SK-N-SH treated with all-trans-retinoic acid at 6 μM for 48 hours (cell line): Measurements from ENCODE around the gene PPME1.

Experiments used
- ATAC-seq: fragments of 200-7000 bp; cut with Tn5 transposase; 3 replicates; pipeline ENCODE4 v1.9.1; 2020; ENCODE audit warnings: mild to moderate bottlenecking, moderate library complexity
- ARNTL ChIP-seq: fragments of 450-650 bp; formaldehyde crosslinking; IDR thresholded peaks from 2 replicates; pipeline ENCODE4 v1.5.0; 2020; ENCODE audit warnings: low read depth, mild to moderate bottlenecking, moderate library complexity, borderline replicate concordance
- BACH2 ChIP-seq: fragments of 250-450 bp; sonication (Bioruptor Pico); IDR thresholded peaks from 2 replicates; pipeline ENCODE4 v1.9.0; 2021; ENCODE audit warnings: mild to moderate bottlenecking, borderline replicate concordance
- CSDC2 ChIP-seq: fragments of 250-450 bp; sonication (Bioruptor Pico); IDR thresholded peaks from 2 replicates; pipeline ENCODE4 v1.5.0; 2020; ENCODE audit warnings: mild to moderate bottlenecking, moderate library complexity
- ESRRG ChIP-seq: fragments of 250-450 bp; sonication (Bioruptor Pico); IDR thresholded peaks from 2 replicates; pipeline ENCODE4 v1.6.1; 2021; ENCODE audit warnings: mild to moderate bottlenecking
- GLIS3 ChIP-seq: fragments of 250-450 bp; sonication (Bioruptor Pico); IDR thresholded peaks from 2 replicates; pipeline ENCODE4 v1.5.0; 2020; ENCODE audit warnings: mild to moderate bottlenecking, moderate library complexity
- ISL1 ChIP-seq: fragments of 250-450 bp; sonication (Bioruptor Pico); IDR thresholded peaks from 2 replicates; pipeline ENCODE4 v2.1.2; 2022; ENCODE audit warnings: mild to moderate bottlenecking, moderate library complexity
- OSR1 ChIP-seq: fragments of 250-450 bp; sonication (Bioruptor Pico); IDR thresholded peaks from 2 replicates; pipeline ENCODE4 v1.8.0; 2022; ENCODE audit warnings: moderate library complexity, mild to moderate bottlenecking, inconsistent platforms
- PPARA ChIP-seq: fragments of 250-450 bp; sonication (Bioruptor Pico); IDR thresholded peaks from 2 replicates; pipeline ENCODE4 v1.5.0; 2020; ENCODE audit warnings: mild to moderate bottlenecking, borderline replicate concordance
- RARB ChIP-seq: fragments of 250-450 bp; sonication (Bioruptor Pico); IDR thresholded peaks from 2 replicates; pipeline ENCODE4 v1.8.0; 2021; ENCODE audit warnings: mild to moderate bottlenecking, moderate library complexity
- SNAI2 ChIP-seq: fragments of 250-450 bp; sonication (Bioruptor Pico); IDR thresholded peaks from 2 replicates; pipeline ENCODE4 v1.5.0; 2020; ENCODE audit warnings: mild to moderate bottlenecking, moderate library complexity
- TCF4 ChIP-seq: fragments of 250-450 bp; sonication (Bioruptor Pico); IDR thresholded peaks from 2 replicates; pipeline ENCODE4 v1.8.0; 2021; ENCODE audit warnings: mild to moderate bottlenecking, moderate library complexity, borderline replicate concordance
- ZC3H10 ChIP-seq: fragments of 250-450 bp; sonication (Bioruptor Pico); IDR thresholded peaks from 2 replicates; pipeline ENCODE4 v1.5.1; 2021; ENCODE audit warnings: mild to moderate bottlenecking, moderate library complexity
- ZFP3 ChIP-seq: fragments of 250-450 bp; sonication (Bioruptor Pico); IDR thresholded peaks from 2 replicates; pipeline ENCODE4 v1.5.0; 2020; ENCODE audit warnings: mild to moderate bottlenecking, moderate library complexity
- ZFP30 ChIP-seq: fragments of 450-650 bp; formaldehyde crosslinking; IDR thresholded peaks from 2 replicates; pipeline ENCODE4 v1.5.0; 2022; ENCODE audit warnings: mild to moderate bottlenecking, moderate library complexity
- ZNF565 ChIP-seq: fragments of 450-650 bp; formaldehyde crosslinking; conservative IDR thresholded peaks from 2 replicates; pipeline ENCODE4 v1.5.0; 2020; ENCODE audit warnings: low read depth, mild to moderate bottlenecking, moderate library complexity
- ZNF70 ChIP-seq: fragments of 450-650 bp; formaldehyde crosslinking; IDR thresholded peaks from 2 replicates; pipeline ENCODE4 v1.5.0; 2020; ENCODE audit warnings: mild to moderate bottlenecking, moderate library complexity
- ZNF8 ChIP-seq: fragments of 450-650 bp; formaldehyde crosslinking; IDR thresholded peaks from 2 replicates; pipeline ENCODE4 v1.5.0; 2020; ENCODE audit warnings: mild to moderate bottlenecking, moderate library complexity
- TF ChIP-seq, protein P1 (sequence below): fragments of 250-450 bp; sonication (Bioruptor Pico); IDR thresholded peaks from 2 replicates; pipeline ENCODE4 v1.5.1; 2020; ENCODE audit warnings: low read depth, mild to moderate bottlenecking, moderate library complexity
- TF ChIP-seq, protein P2 (sequence below): fragments of 250-450 bp; sonication (Bioruptor Pico); IDR thresholded peaks from 2 replicates; pipeline ENCODE4 v1.8.0; 2020; ENCODE audit warnings: mild to moderate bottlenecking, moderate library complexity, borderline replicate concordance
- TF ChIP-seq, protein P3 (sequence below): fragments of 250-450 bp; sonication (Bioruptor Pico); IDR thresholded peaks from 2 replicates; pipeline ENCODE4 v1.5.0; 2020; ENCODE audit warnings: mild to moderate bottlenecking, moderate library complexity
- TF ChIP-seq, protein P4 (sequence below): fragments of 250-450 bp; sonication (Bioruptor Pico); IDR thresholded peaks from 2 replicates; pipeline ENCODE4 v1.8.0; 2021; ENCODE audit warnings: low read depth, mild to moderate bottlenecking, moderate library complexity, borderline replicate concordance
- TF ChIP-seq, protein P5 (sequence below): fragments of 250-450 bp; sonication (Bioruptor Pico); IDR thresholded peaks from 2 replicates; pipeline ENCODE4 v1.5.1; 2021; ENCODE audit warnings: mild to moderate bottlenecking, moderate library complexity

Gene PPME1

DNA sequence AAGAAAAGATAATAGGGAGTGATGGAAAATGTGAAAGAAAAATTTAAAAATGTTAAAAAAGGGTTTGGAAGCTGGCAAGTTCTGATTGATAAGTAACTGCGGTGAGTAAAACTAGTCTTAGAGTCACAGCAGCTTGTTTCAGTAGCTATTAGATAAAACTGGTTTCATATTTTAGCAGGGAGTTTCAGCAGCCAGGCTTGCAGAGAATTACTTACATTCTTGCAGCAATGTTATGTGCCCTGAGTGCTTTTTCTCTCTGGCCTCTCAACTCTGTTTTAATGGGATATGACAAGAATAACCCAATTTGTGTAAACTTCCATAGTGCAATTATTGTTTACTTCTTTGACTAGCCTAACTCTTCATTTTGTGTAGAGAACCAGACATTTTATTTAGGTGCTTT, 33.6 kb downstream of the PPME1 start:
- peak; percentile 76 for ATAC-seq
- no peak for TF ChIP-seq ZC3H10
- TF ChIP-seq, protein P1, sequence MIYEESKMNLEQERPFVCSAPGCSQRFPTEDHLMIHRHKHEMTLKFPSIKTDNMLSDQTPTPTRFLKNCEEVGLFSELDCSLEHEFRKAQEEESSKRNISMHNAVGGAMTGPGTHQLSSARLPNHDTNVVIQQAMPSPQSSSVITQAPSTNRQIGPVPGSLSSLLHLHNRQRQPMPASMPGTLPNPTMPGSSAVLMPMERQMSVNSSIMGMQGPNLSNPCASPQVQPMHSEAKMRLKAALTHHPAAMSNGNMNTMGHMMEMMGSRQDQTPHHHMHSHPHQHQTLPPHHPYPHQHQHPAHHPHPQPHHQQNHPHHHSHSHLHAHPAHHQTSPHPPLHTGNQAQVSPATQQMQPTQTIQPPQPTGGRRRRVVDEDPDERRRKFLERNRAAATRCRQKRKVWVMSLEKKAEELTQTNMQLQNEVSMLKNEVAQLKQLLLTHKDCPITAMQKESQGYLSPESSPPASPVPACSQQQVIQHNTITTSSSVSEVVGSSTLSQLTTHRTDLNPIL (CRISPR knock-in tag): no peak
- no peak for TF ChIP-seq SNAI2 (CRISPR knock-in tag)
- no peak for TF ChIP-seq GLIS3 (CRISPR knock-in tag)
- no peak for TF ChIP-seq OSR1 (CRISPR knock-in tag)
- TF ChIP-seq ISL1: no peak
- TF ChIP-seq, protein P2, sequence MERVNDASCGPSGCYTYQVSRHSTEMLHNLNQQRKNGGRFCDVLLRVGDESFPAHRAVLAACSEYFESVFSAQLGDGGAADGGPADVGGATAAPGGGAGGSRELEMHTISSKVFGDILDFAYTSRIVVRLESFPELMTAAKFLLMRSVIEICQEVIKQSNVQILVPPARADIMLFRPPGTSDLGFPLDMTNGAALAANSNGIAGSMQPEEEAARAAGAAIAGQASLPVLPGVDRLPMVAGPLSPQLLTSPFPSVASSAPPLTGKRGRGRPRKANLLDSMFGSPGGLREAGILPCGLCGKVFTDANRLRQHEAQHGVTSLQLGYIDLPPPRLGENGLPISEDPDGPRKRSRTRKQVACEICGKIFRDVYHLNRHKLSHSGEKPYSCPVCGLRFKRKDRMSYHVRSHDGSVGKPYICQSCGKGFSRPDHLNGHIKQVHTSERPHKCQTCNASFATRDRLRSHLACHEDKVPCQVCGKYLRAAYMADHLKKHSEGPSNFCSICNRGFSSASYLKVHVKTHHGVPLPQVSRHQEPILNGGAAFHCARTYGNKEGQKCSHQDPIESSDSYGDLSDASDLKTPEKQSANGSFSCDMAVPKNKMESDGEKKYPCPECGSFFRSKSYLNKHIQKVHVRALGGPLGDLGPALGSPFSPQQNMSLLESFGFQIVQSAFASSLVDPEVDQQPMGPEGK (CRISPR knock-in tag): no peak
- TF ChIP-seq TCF4 (CRISPR knock-in tag): no peak

DNA sequence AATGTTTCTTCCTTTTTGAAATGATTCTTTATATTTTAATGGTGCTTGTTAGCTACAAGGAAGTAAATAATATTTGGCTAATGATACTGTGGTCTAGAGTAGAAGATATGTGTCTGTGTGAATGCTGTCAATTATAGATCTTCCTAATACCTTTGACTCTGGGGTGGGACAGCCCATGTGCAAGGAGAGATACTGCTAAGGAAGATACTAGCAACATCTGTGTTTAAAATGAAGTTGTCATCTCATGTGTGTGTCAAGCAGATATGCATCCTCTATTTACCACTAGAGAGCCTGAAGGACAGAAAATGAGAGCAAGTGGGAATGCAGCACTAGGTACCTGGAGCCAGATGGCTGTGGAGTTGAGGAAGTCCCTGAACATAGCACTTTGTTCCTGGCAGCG, 34.1 kb downstream of the PPME1 start:
- TF ChIP-seq, protein P3, sequence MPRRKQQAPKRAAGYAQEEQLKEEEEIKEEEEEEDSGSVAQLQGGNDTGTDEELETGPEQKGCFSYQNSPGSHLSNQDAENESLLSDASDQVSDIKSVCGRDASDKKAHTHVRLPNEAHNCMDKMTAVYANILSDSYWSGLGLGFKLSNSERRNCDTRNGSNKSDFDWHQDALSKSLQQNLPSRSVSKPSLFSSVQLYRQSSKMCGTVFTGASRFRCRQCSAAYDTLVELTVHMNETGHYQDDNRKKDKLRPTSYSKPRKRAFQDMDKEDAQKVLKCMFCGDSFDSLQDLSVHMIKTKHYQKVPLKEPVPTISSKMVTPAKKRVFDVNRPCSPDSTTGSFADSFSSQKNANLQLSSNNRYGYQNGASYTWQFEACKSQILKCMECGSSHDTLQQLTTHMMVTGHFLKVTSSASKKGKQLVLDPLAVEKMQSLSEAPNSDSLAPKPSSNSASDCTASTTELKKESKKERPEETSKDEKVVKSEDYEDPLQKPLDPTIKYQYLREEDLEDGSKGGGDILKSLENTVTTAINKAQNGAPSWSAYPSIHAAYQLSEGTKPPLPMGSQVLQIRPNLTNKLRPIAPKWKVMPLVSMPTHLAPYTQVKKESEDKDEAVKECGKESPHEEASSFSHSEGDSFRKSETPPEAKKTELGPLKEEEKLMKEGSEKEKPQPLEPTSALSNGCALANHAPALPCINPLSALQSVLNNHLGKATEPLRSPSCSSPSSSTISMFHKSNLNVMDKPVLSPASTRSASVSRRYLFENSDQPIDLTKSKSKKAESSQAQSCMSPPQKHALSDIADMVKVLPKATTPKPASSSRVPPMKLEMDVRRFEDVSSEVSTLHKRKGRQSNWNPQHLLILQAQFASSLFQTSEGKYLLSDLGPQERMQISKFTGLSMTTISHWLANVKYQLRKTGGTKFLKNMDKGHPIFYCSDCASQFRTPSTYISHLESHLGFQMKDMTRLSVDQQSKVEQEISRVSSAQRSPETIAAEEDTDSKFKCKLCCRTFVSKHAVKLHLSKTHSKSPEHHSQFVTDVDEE (CRISPR knock-in tag): no peak
- no peak for TF ChIP-seq GLIS3 (CRISPR knock-in tag)
- no peak for ATAC-seq

DNA sequence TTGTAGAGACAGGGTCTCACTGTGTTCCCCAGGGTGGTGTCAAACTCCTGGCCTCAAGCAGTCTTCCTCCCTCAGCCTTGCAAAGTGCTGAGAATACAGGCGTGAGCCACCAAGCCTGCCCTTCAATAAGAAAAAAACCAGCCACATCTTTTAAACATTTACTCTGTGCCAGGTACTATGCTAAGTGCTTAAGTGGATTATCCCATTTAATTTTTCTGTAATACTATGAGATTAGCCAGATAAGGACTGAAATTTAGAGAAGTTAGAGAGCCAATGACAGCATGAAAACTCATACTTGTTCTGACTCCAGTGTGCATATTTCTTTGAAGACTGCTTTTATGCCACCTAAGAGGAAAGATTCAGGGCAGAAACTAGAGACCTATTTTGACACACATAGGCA, 35.7 kb downstream of the PPME1 start:
- peak; percentile 30; the same call in 2 of the 3 replicates for ATAC-seq
- TF ChIP-seq ARNTL (CRISPR knock-in tag) (no peak), GLIS3 (CRISPR knock-in tag) (no peak), PPARA (CRISPR knock-in tag) (no peak), ZFP30 (CRISPR knock-in tag) (no peak), ZC3H10 (no peak), CSDC2 (no peak), ZNF8 (no peak), BACH2 (CRISPR knock-in tag) (no peak), ESRRG (CRISPR knock-in tag) (0 out of 2 replicates have a peak, but pooled peaks have one; percentile 30), ISL1 (peak; percentile 96), OSR1 (CRISPR knock-in tag) (no peak), ZNF70 (no peak), RARB (CRISPR knock-in tag) (no peak), TCF4 (CRISPR knock-in tag) (peak; percentile 51; the same call in 1 of the 2 replicates), ZFP3 (no peak), SNAI2 (CRISPR knock-in tag) (peak; percentile 79; the same call in 1 of the 2 replicates), ZNF565 (no peak)
- TF ChIP-seq, protein P4, sequence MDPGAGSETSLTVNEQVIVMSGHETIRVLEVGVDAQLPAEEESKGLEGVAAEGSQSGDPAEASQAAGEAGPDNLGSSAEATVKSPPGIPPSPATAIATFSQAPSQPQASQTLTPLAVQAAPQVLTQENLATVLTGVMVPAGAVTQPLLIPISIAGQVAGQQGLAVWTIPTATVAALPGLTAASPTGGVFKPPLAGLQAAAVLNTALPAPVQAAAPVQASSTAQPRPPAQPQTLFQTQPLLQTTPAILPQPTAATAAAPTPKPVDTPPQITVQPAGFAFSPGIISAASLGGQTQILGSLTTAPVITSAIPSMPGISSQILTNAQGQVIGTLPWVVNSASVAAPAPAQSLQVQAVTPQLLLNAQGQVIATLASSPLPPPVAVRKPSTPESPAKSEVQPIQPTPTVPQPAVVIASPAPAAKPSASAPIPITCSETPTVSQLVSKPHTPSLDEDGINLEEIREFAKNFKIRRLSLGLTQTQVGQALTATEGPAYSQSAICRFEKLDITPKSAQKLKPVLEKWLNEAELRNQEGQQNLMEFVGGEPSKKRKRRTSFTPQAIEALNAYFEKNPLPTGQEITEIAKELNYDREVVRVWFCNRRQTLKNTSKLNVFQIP (CRISPR knock-in tag): no peak
- TF ChIP-seq, protein P3 (CRISPR knock-in tag): 0 out of 2 replicates have a peak, but pooled peaks have one; percentile 33
- TF ChIP-seq, protein P1 (CRISPR knock-in tag): no peak
- TF ChIP-seq, protein P5, sequence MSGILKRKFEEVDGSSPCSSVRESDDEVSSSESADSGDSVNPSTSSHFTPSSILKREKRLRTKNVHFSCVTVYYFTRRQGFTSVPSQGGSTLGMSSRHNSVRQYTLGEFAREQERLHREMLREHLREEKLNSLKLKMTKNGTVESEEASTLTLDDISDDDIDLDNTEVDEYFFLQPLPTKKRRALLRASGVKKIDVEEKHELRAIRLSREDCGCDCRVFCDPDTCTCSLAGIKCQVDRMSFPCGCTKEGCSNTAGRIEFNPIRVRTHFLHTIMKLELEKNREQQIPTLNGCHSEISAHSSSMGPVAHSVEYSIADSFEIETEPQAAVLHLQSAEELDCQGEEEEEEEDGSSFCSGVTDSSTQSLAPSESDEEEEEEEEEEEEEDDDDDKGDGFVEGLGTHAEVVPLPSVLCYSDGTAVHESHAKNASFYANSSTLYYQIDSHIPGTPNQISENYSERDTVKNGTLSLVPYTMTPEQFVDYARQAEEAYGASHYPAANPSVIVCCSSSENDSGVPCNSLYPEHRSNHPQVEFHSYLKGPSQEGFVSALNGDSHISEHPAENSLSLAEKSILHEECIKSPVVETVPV (CRISPR knock-in tag): no peak
- TF ChIP-seq, protein P2 (CRISPR knock-in tag): no peak
